ENCODE results near the gene CNPY4.

DNA sequence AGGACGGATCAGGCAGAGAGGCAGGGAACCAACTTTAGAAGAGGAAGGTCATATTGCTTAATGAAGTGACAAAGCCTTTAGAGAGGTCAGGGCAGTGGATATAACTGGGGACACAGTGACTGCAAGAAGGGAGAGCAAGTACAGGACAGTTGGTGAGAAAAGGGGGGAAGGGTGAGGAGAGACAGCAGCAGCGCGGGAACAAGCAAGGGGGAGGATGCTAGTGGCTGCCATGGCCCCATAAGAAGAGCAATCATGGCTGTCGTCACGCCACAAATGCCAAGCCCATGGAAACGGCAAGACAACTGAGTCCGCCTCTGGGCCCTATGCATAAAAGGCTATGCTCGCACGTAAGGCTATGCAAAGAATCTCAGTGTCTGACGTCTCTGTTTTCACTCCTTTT lies 47.0 kb upstream of the CNPY4 start:
- TF ChIP-seq, protein P1, sequence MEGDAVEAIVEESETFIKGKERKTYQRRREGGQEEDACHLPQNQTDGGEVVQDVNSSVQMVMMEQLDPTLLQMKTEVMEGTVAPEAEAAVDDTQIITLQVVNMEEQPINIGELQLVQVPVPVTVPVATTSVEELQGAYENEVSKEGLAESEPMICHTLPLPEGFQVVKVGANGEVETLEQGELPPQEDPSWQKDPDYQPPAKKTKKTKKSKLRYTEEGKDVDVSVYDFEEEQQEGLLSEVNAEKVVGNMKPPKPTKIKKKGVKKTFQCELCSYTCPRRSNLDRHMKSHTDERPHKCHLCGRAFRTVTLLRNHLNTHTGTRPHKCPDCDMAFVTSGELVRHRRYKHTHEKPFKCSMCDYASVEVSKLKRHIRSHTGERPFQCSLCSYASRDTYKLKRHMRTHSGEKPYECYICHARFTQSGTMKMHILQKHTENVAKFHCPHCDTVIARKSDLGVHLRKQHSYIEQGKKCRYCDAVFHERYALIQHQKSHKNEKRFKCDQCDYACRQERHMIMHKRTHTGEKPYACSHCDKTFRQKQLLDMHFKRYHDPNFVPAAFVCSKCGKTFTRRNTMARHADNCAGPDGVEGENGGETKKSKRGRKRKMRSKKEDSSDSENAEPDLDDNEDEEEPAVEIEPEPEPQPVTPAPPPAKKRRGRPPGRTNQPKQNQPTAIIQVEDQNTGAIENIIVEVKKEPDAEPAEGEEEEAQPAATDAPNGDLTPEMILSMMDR (IDR thresholded peaks at IDR 0.05): no peak
- no peak for TF ChIP-seq EZH2 (IDR thresholded peaks at IDR 0.05; ENCODE audit: borderline replicate concordance, insufficient read depth, low read depth, low read length, poor library complexity, severe bottlenecking)

Measured in B cell (primary cell).